ENCODE results near the gene KLF13.

- no peak for TF ChIP-seq CTCF (IDR thresholded peaks at IDR 0.05; ENCODE audit: low read depth, low read length)
- no peak for TF ChIP-seq POLR2A (IDR thresholded peaks at IDR 0.05; ENCODE audit: extremely low read depth, insufficient read length)
- no peak for TF ChIP-seq MAX (IDR thresholded peaks at IDR 0.05; ENCODE audit: low read depth, low read length)
- no peak for TF ChIP-seq MYC (IDR thresholded peaks at IDR 0.05; ENCODE audit: low read depth, low read length)
Measured at GRCh38 chr15:31342781-31343626, 16.4 kb downstream of the KLF13 start.
